Measurements from ENCODE around the gene SYT1.

DNA sequence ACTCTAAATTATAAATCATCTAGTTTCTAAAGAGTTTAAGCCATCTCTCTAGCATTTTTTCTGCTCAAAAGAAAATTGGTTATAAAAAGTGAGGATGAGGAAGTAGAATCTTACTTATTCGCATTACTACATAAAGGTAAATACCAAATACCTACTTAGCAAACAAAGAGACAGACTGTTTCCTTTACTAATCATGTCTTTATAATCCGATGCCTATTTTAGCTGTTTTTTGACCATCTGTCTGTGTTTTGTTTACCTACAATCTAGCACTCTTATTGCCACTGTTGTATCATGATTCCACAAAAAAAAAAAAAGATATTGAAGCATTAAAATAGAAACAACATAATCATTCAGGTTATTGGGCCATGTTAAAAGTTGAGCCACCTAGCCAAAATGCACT is 430.0 kb downstream of the SYT1 start:
- TF ChIP-seq, protein P1, sequence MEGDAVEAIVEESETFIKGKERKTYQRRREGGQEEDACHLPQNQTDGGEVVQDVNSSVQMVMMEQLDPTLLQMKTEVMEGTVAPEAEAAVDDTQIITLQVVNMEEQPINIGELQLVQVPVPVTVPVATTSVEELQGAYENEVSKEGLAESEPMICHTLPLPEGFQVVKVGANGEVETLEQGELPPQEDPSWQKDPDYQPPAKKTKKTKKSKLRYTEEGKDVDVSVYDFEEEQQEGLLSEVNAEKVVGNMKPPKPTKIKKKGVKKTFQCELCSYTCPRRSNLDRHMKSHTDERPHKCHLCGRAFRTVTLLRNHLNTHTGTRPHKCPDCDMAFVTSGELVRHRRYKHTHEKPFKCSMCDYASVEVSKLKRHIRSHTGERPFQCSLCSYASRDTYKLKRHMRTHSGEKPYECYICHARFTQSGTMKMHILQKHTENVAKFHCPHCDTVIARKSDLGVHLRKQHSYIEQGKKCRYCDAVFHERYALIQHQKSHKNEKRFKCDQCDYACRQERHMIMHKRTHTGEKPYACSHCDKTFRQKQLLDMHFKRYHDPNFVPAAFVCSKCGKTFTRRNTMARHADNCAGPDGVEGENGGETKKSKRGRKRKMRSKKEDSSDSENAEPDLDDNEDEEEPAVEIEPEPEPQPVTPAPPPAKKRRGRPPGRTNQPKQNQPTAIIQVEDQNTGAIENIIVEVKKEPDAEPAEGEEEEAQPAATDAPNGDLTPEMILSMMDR (IDR thresholded peaks at IDR 0.05) = no peak
- TF ChIP-seq POLR2A (IDR thresholded peaks at IDR 0.05) (no peak), EP300 (IDR thresholded peaks at IDR 0.05) (no peak)
